Measurements from ENCODE around the gene NCAPH2.

DNA sequence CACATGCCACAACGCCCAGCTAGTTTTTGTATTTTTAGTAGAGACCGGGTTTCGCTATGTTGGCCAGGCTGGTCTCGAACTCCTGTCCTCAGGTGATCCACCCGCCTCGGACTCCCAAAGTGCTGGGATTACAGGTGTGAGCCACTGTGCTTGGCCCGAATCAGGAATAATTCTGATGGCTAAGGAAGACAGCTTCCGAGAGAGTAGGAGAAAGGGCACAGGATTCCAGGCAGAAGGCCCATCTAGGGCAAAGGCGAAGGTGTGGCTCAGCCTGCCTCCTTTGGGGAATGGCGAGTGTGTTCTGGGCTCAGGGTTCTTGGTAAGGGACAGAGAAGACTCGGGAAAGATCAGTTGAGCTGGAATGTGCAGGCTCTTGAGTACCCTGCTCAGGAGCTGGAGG lies 56.3 kb downstream of the NCAPH2 start:
- TF ChIP-seq, protein P1, sequence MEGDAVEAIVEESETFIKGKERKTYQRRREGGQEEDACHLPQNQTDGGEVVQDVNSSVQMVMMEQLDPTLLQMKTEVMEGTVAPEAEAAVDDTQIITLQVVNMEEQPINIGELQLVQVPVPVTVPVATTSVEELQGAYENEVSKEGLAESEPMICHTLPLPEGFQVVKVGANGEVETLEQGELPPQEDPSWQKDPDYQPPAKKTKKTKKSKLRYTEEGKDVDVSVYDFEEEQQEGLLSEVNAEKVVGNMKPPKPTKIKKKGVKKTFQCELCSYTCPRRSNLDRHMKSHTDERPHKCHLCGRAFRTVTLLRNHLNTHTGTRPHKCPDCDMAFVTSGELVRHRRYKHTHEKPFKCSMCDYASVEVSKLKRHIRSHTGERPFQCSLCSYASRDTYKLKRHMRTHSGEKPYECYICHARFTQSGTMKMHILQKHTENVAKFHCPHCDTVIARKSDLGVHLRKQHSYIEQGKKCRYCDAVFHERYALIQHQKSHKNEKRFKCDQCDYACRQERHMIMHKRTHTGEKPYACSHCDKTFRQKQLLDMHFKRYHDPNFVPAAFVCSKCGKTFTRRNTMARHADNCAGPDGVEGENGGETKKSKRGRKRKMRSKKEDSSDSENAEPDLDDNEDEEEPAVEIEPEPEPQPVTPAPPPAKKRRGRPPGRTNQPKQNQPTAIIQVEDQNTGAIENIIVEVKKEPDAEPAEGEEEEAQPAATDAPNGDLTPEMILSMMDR (IDR thresholded peaks at IDR 0.05): no peak
- TF ChIP-seq POLR2A (IDR thresholded peaks at IDR 0.05): no peak
